ENCODE data around the gene METTL8. TPM values are rescaled to one million over a fixed set of nuclear protein-coding genes. Genes with fewer than 3 reads are reported as not detected.

METTL8 gene
- total RNA-seq, 3 donors from 2014 or later = 30.1 to 38.6 (median 30.8) TPM

DNA sequence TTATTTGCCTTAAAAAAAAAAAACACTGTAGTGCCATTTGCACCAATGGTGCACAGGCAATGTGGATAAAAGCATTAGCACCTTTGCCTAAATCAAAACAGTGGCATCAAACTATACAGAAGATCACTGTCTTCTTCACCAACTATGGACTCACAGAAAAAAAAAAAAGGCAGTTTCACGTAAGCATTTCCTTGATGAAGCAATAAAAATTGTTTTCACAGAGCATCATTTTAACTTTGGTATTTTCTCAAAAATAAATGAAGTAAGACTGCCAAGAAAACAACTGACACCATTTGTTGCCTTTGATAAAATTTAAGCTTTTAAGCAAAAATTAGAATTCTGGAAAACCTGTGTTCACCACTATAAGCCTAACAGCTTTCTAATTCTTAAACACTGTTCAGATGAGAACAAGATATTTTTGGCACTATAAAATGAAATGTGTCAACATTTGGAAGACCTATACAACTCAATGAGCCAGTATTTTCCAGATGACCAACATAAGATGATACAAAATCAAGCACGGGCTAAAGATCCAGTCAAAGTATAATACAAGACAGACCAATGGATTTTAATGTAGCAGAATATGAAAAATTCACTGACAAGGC is 21.1 kb downstream of the METTL8 start:
- no peak for DNase-seq
- H3K9me3 Mint-ChIP-seq = peaks cover 3% of the 10 kb centered on the region
- no peaks in the 10 kb centered on the region for H3K27me3 Mint-ChIP-seq (ENCODE audit: low read depth)
- H3K4me3 Mint-ChIP-seq = no peak overlapping the region
- ATAC-seq = no peak
- H3K4me1 Mint-ChIP-seq (ENCODE audit: low read depth) = peaks cover 24% of the 10 kb centered on the region
- H3K36me3 Mint-ChIP-seq (ENCODE audit: insufficient read depth) = peaks cover 10% of the 10 kb centered on the region

DNA sequence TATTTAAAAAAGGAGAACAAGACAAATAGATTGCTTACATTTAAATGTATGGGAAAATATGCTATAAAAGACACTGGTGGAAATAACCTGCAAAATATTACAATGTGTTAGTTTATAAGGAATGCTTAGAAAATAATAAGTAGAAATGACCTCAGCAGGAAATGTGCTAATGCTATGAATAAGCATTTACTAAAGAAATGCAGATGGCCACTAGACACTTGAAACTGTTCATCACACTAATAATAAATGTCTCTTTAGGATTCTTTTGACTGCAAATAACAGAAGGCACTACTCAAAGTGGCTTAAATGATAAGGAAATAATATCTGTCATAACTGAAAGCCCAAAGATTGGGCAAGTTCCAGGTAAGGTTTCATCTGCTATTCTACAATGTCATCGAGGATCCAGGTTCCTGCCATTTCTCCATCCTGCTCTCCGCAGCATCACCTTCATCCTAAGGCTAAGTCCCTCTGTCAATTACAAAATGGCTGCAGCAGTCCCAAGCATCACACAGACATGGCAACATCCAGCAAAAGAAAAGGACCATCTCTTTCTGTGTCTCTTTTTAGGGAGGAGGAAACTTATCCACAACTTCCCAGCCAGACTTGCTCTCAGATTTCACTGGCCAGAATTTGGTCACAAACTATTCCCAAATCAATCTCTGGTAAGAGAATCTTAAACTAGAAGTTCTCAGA is 21.9 kb downstream of the METTL8 start:
- H3K4me1 Mint-ChIP-seq (ENCODE audit: low read depth) = peaks cover 29% of the 10 kb centered on the region
- peaks cover 6% of the 10 kb centered on the region for H3K9me3 Mint-ChIP-seq
- DNase-seq = no peak
- peaks cover 10% of the 10 kb centered on the region for H3K36me3 Mint-ChIP-seq (ENCODE audit: insufficient read depth)
- no peak overlapping the region for H3K4me3 Mint-ChIP-seq
- ATAC-seq = no peak
- H3K27me3 Mint-ChIP-seq (ENCODE audit: low read depth) = no peaks in the 10 kb centered on the region

DNA sequence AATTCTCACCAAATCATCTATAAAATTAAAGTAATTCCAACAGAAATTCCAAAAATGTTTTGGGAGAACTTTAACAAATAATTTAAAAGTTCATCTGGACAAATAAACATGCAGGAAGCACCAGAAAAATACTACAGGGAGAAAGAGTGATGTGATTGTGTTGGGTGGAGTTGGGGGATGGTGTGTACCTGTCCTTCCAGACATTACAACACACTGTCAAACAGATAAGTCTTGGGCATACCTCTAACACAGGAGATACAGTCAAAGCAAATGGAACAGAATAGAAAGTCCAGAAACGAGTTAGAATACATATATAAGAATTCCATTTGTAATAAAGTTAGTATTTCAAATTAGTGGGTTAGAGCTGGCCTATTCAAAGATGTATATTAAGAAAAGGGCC is 22.6 kb downstream of the METTL8 start:
- DNase-seq (no peak), ATAC-seq (no peak)
- H3K36me3 Mint-ChIP-seq (ENCODE audit: insufficient read depth) = peaks cover 12% of the 10 kb centered on the region
- H3K4me3 Mint-ChIP-seq = no peak overlapping the region
- H3K27me3 Mint-ChIP-seq (ENCODE audit: low read depth) = no peaks in the 10 kb centered on the region
- peaks cover 28% of the 10 kb centered on the region for H3K4me1 Mint-ChIP-seq (ENCODE audit: low read depth)
- H3K9me3 Mint-ChIP-seq = peaks cover 8% of the 10 kb centered on the region

DNA sequence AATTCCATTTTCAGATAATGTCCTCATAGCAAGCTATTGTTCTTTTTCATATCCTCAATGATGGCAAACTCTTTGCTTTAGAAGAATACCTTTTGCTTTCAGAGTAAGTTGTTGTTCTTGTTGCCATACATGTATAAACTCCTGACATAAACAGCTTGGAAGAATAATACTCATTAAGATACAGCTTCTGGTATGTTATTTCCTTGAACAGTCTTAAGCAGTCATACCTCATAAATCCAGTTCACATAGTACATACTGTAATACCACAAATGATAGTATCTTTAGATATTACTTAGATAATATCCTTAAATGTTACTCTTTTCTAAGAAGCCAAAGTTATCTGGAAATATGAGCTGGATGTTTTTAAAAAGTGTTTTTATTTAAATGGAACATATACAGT is 23.2 kb downstream of the METTL8 start:
- H3K9me3 Mint-ChIP-seq = peaks cover 8% of the 10 kb centered on the region
- no peaks in the 10 kb centered on the region for H3K27me3 Mint-ChIP-seq (ENCODE audit: low read depth)
- no peak for DNase-seq
- no peak for ATAC-seq
- peaks cover 24% of the 10 kb centered on the region for H3K4me1 Mint-ChIP-seq (ENCODE audit: low read depth)
- H3K4me3 Mint-ChIP-seq = no peak overlapping the region
- H3K36me3 Mint-ChIP-seq (ENCODE audit: insufficient read depth) = peaks cover 13% of the 10 kb centered on the region

DNA sequence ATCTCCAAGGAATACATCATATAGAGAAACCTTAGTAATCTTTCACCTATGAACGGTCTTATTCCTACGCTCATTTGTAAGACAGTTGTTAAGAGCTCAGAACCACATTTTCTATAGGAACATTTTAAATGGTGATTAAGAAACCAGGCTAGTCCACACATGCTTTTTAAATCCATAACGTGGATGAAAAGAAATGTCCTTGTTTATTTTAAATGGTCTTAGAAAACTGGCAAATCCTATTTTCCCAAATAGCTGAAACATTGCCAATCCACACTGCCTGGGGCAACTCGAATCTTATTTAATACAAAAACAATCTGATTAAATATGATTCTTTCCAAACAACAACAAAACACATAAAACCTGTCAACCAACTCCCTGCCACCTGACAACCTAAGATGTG is 23.7 kb downstream of the METTL8 start:
- peaks cover 8% of the 10 kb centered on the region for H3K9me3 Mint-ChIP-seq
- peaks cover 18% of the 10 kb centered on the region for H3K36me3 Mint-ChIP-seq (ENCODE audit: insufficient read depth)
- H3K4me1 Mint-ChIP-seq (ENCODE audit: low read depth) = peaks cover 28% of the 10 kb centered on the region
- H3K27me3 Mint-ChIP-seq (ENCODE audit: low read depth) = no peaks in the 10 kb centered on the region
- ATAC-seq (no peak), DNase-seq (no peak)
- H3K4me3 Mint-ChIP-seq = no peak overlapping the region

DNA sequence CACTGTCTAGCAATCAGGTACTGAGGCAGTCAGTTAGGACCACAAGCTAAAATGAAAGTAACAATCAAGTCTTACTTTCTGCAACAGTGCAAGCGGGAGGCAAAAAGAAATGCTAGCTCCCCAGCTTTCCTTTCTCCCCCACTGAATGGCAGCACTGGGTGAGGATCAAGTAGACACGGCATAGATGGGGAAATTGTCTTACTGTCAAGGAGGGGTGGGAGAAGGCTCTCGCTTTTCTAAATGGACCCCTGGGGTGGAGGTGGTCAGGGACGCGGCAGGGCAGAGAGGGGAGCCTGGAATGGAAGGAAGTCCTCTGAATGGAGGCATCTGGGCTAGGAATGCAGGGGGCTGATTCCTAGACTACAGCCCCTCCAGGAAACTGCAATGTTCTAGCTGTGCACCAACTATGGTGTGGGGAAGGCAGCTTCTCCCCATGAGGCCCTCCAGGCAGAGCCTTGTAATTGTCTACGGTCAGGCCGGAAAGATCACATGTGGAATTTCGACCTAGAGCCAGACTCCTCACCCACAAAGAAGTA is 24.3 kb downstream of the METTL8 start:
- H3K36me3 Mint-ChIP-seq (ENCODE audit: insufficient read depth) = peaks cover 20% of the 10 kb centered on the region
- H3K4me1 Mint-ChIP-seq (ENCODE audit: low read depth) = peaks cover 28% of the 10 kb centered on the region
- ATAC-seq (peak in 1 of 2 donors; percentile 48), DNase-seq (no peak)
- no peaks in the 10 kb centered on the region for H3K27me3 Mint-ChIP-seq (ENCODE audit: low read depth)
- H3K9me3 Mint-ChIP-seq = peaks cover 4% of the 10 kb centered on the region
- peak overlapping the region; percentile 61 for H3K4me3 Mint-ChIP-seq

DNA sequence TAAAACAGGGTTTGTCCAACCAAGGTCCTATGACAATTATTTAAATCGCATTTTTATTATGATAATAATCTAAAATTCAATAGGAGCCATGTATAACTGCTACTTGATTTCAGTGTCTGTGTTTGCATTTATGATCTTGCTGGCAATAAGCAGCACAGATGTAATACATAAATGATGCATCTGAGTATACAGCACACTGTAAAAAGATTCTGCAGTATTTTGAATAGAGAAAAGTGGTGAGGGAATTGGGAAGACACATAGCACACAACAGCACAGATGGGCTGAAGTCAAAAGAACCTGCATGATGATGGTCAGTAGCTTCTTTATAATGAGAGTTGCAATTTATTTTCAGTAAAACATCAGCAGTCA is 26.1 kb downstream of the METTL8 start:
- H3K4me3 Mint-ChIP-seq = no peak overlapping the region
- H3K4me1 Mint-ChIP-seq (ENCODE audit: low read depth) = peaks cover 38% of the 10 kb centered on the region

DNA sequence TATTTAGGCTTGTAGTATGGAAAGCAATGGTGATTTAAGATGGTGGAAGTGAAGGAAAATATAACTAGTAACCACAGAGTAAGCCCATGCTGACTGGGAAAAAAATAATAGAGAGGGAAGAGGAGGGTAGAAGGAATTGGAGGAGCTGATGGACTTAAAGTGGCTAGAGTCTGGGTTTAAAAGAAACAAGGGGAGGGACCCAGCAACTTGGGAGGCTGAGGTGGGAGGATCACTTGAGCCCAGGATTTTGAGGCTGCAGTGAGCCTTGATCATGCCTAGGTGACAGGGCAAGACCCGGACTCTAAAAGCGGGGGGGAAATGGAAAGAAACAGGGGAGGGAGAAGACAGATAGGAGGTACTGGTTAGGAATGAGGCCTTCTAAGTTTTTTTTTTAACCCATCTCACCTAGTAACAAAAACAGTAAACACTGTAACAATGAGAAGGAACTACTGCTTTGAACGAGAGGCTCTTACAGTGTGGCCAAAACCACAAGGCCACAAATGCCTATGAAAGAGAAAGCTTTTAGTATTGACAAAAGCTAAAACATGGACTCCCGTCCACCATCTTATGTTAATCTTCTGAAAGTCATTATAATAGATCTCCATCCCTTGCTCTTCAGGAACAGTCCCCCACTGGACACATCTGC is 26.6 kb downstream of the METTL8 start:
- ATAC-seq = no peak
- H3K4me1 Mint-ChIP-seq (ENCODE audit: low read depth) = peaks cover 39% of the 10 kb centered on the region

More for the DNA sequence above, 26.1 kb downstream of the METTL8 start:
- DNase-seq (no peak), ATAC-seq (no peak)
- no peaks in the 10 kb centered on the region for H3K27me3 Mint-ChIP-seq (ENCODE audit: low read depth)
- H3K9me3 Mint-ChIP-seq = peaks cover 4% of the 10 kb centered on the region
- H3K36me3 Mint-ChIP-seq (ENCODE audit: insufficient read depth) = peaks cover 19% of the 10 kb centered on the region

DNA sequence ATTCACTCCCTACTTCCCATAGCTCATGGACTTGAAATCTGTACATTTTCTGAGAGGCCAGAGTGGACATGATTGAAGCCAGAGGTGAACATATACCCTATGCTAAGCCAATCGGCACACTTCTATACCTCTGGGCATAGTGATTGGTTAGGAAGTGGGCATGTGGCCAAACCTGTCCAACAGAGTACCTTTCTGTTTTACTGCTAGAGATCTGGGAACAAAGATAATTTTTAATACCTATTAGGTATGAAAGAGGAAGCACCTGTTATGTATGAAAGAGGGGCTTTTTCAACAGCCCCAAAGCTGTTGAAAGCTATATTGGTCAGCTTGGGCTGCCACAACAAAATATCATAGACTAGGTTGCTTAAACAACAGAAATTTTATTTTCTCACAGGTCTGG is 27.7 kb downstream of the METTL8 start:
- no peaks in the 10 kb centered on the region for H3K27me3 Mint-ChIP-seq (ENCODE audit: low read depth)
- peaks cover 20% of the 10 kb centered on the region for H3K36me3 Mint-ChIP-seq (ENCODE audit: insufficient read depth)
- no peak for DNase-seq
- ATAC-seq = no peak
- H3K9me3 Mint-ChIP-seq = peaks cover 10% of the 10 kb centered on the region
- H3K4me3 Mint-ChIP-seq = no peak overlapping the region
- peaks cover 42% of the 10 kb centered on the region for H3K4me1 Mint-ChIP-seq (ENCODE audit: low read depth)

More for the DNA sequence above, 26.6 kb downstream of the METTL8 start:
- H3K36me3 Mint-ChIP-seq (ENCODE audit: insufficient read depth) = peaks cover 19% of the 10 kb centered on the region
- H3K27me3 Mint-ChIP-seq (ENCODE audit: low read depth) = no peaks in the 10 kb centered on the region
- no peak overlapping the region for H3K4me3 Mint-ChIP-seq
- no peak for DNase-seq
- H3K9me3 Mint-ChIP-seq = peaks cover 5% of the 10 kb centered on the region

DNA sequence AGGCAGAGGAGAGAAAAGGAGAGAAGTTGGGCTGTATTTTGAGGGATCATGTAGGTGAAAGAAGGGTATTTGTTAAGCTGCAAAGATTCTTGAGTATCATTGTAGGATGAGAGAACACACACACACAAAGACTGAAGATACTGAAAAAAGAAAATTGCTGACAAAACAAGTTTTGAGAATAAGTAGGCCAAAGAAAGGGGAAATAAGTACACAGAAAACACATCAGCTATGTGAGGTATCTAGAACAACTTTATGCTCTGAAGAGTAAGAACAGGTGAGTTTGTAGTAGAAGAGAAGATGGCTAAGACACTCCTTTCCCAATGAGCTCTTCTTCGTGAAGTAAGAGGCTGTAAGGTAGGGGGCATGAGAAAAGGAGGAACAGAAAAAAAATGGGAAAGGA is 28.2 kb downstream of the METTL8 start:
- no peak for DNase-seq

DNA sequence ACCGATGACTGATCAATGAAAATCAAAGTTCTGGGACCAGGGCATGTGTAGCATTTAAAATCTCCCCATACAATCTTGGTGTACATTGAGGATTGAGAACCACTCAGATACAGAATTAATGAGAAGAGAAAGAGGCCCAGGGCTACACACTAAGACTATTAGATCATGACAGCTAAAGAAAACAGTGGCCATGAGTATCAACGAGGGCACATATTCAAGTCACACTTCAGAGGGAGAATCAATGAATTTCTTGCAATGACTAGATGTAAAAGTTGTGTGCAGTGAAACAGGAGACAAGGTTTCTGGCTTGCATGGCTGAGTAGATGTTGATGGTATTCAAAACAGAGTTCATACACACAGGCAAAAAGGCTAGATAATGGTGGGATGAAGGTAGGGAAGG is 29.1 kb downstream of the METTL8 start:
- H3K27me3 Mint-ChIP-seq (ENCODE audit: low read depth) = no peaks in the 10 kb centered on the region
- H3K4me3 Mint-ChIP-seq = no peak overlapping the region
- H3K36me3 Mint-ChIP-seq (ENCODE audit: insufficient read depth) = peaks cover 18% of the 10 kb centered on the region
- DNase-seq (no peak), ATAC-seq (no peak)
- peaks cover 10% of the 10 kb centered on the region for H3K9me3 Mint-ChIP-seq
- peaks cover 39% of the 10 kb centered on the region for H3K4me1 Mint-ChIP-seq (ENCODE audit: low read depth)

More for the DNA sequence above, 28.2 kb downstream of the METTL8 start:
- ATAC-seq = no peak
- peaks cover 39% of the 10 kb centered on the region for H3K4me1 Mint-ChIP-seq (ENCODE audit: low read depth)
- H3K27me3 Mint-ChIP-seq (ENCODE audit: low read depth) = no peaks in the 10 kb centered on the region
- H3K36me3 Mint-ChIP-seq (ENCODE audit: insufficient read depth) = peaks cover 18% of the 10 kb centered on the region
- H3K9me3 Mint-ChIP-seq = peaks cover 10% of the 10 kb centered on the region
- H3K4me3 Mint-ChIP-seq = no peak overlapping the region

DNA sequence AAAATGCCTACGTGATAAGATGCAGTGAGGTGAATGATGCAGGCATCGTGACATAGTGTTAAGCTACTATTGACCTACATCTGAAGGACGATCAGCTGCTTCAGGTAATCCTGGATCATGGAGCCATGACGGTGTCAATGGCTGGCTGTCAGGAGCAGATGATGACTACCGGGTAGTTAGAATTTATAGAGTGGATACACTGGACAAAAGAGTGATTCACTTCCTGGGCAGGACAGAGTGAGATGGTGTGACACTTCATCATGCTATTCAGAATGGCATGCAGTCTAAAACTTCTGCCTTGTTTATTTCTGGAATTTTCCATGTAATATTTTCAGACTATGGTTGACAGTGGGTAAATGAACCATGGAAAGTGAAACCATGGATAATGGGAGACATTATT is 29.5 kb downstream of the METTL8 start:
- DNase-seq = no peak
- Mint-ChIP-seq H3K4me1 (ENCODE audit: low read depth) (peaks cover 35% of the 10 kb centered on the region), H3K36me3 (ENCODE audit: insufficient read depth) (peaks cover 18% of the 10 kb centered on the region), H3K9me3 (peaks cover 10% of the 10 kb centered on the region), H3K27me3 (ENCODE audit: low read depth) (no peaks in the 10 kb centered on the region), H3K4me3 (no peak overlapping the region)
- no peak for ATAC-seq

DNA sequence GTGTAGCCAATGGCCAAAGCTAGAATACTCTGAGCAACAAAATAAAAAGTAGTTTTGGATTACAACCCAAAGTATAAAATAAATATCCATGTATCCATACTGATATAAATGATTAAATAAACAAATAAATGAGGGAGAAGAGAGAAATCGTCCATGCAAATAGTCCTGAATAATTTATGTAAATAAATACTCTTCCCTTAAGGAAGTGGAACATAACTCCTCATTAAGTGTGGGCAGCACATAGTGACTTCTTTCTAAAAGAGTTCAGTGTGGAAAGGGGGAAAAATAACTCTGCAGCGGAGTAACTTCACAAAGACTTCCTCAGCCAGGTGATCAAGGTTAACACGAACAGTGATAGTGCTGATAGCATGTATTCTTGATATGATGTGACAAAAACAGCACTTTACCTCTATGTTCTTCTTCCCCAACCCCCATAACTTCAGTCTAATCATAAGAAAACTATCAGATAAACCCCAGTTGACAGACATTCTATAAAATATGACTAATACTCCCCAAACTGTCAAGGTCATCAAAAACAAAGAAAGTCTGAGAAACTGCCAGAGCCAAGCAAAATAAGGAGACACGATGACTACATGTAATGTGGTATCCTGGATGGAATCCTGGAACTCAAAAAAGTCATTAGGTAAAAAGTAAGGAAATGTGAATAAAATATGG is 30.7 kb downstream of the METTL8 start:
- no peaks in the 10 kb centered on the region for H3K27me3 Mint-ChIP-seq (ENCODE audit: low read depth)
- peaks cover 43% of the 10 kb centered on the region for H3K4me1 Mint-ChIP-seq (ENCODE audit: low read depth)
- peaks cover 13% of the 10 kb centered on the region for H3K9me3 Mint-ChIP-seq
- no peak for DNase-seq
- no peak overlapping the region for H3K4me3 Mint-ChIP-seq
- peak; percentile 77 to 79 for ATAC-seq
- H3K36me3 Mint-ChIP-seq (ENCODE audit: insufficient read depth) = peaks cover 20% of the 10 kb centered on the region

DNA sequence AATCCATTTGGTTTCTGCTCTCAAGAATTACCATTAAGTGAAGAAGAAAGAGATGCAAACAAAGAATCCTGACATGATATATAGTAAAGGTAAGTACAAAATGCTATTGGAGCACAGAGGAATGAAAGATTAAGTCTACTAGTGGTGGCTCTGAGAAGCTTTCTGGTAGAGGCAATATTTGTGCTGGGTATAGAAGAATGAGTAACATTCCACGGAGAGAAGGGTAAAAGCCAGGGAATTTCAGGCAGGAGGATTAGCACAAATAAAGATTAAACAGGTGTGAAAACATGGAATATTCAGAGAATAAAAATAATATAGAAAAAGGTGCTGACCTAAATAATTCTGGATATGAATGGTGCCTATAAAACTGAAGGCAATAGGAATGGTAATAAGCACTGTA is 31.8 kb downstream of the METTL8 start:
- DNase-seq (no peak), ATAC-seq (no peak)
- H3K4me3 Mint-ChIP-seq = no peak overlapping the region
- H3K27me3 Mint-ChIP-seq (ENCODE audit: low read depth) = no peaks in the 10 kb centered on the region
- H3K36me3 Mint-ChIP-seq (ENCODE audit: insufficient read depth) = peaks cover 24% of the 10 kb centered on the region
- H3K9me3 Mint-ChIP-seq = peaks cover 11% of the 10 kb centered on the region
- H3K4me1 Mint-ChIP-seq (ENCODE audit: low read depth) = peaks cover 37% of the 10 kb centered on the region

All from activated T-cell treated with anti-CD3 and anti-CD28 coated beads, Interleukin-2, amount 50 U/mL, for 4 hours (primary cell).